Measurements from ENCODE around the gene ANLN. TPM values are rescaled to one million over a fixed set of nuclear protein-coding genes. Genes with fewer than 3 reads are reported as not detected.

Gene ANLN
- total RNA-seq, 1 experiment from 2014 or later = 130 TPM

- intact Hi-C loops (cut with micrococcal nuclease) = no loop called here
- ATAC-seq = no peak
- Histone ChIP-seq H3K36me3 (ENCODE audit: control insufficient read depth in 1 of 2, insufficient read depth in 2 of 2, low read length in 2 of 2) (no peaks in the 10 kb centered on the region), H3K4me2 (ENCODE audit: low read length) (no peak overlapping the region), H3K27ac (ENCODE audit: low read depth, low read length) (no peak overlapping the region), H3K9me2 (ENCODE audit: insufficient read depth) (no peaks in the 10 kb centered on the region), H4K20me1 (ENCODE audit: insufficient read depth) (no peaks in the 10 kb centered on the region), H2AFZ (ENCODE audit: low read depth, low read length, poor library complexity, severe bottlenecking) (no peak overlapping the region), H3K9me3 (ENCODE audit: control insufficient read depth in 1 of 2, insufficient read depth in 1 of 2, low read depth in 1 of 2, low read length in 2 of 2) (no peaks in the 10 kb centered on the region), H3K4me3 (replicated peaks in 1 of 2; ENCODE audit: low read depth in 1 of 2, low read length in 2 of 2) (no peak overlapping the region), H3K79me2 (ENCODE audit: insufficient read depth, low read length) (no peaks in the 10 kb centered on the region), H3K27me3 (ENCODE audit: insufficient read depth, low read length) (no peaks in the 10 kb centered on the region), H3K9ac (ENCODE audit: low read length) (no peak overlapping the region), H3K4me1 (ENCODE audit: control insufficient read depth in 1 of 2, insufficient read depth in 2 of 2, low read length in 2 of 2) (no peaks in the 10 kb centered on the region)
- BruUV-seq (replicated peaks) = no TSS peak
- ChIA-PET CTCF (no interaction called here), RAD21 (ENCODE audit: low non-redundant PET in 1 of 2, low total read pairs in 2 of 2, uncharacterized antibody in 2 of 2, unreplicated experiment in 2 of 2) (no interaction called here), POLR2A (no interaction called here)
- DNase-seq (ENCODE audit: low read depth, low spot score) = no peak
- no peak for TF ChIP-seq SP1 (IDR thresholded peaks at IDR 0.05; ENCODE audit: low read depth)
- no peak for TF ChIP-seq POLR2A (IDR thresholded peaks at IDR 0.05; ENCODE audit: borderline replicate concordance, extremely low read depth, insufficient read depth, insufficient read length)
- TF ChIP-seq JUND (IDR thresholded peaks at IDR 0.05) = no peak
These were observed 46.1 kb upstream of the ANLN start for GRCh38 chr7:36343548-36343947.

GRCh38 chr7:36344622-36345021 is 45.0 kb upstream of the ANLN start:
- no TSS peak for BruUV-seq (replicated peaks)
- no peak overlapping the region for H3K4me2 ChIP-seq (ENCODE audit: low read length)
- ChIA-PET CTCF (no interaction called here), RAD21 (ENCODE audit: low non-redundant PET in 1 of 2, low total read pairs in 2 of 2, uncharacterized antibody in 2 of 2, unreplicated experiment in 2 of 2) (no interaction called here), POLR2A (no interaction called here)
- 0 out of 4 replicates have a peak, but pooled peaks cover 0 to under 1% of the 10 kb centered on the region in 2 experiments for H3K4me1 ChIP-seq (ENCODE audit: control insufficient read depth in 1 of 2, insufficient read depth in 2 of 2, low read length in 2 of 2)
- no peaks in the 10 kb centered on the region for H3K36me3 ChIP-seq (ENCODE audit: control insufficient read depth in 1 of 2, insufficient read depth in 2 of 2, low read length in 2 of 2)
- H3K9ac ChIP-seq (ENCODE audit: low read length) = no peak overlapping the region
- DNase-seq (ENCODE audit: low read depth, low spot score) = no peak
- no peak overlapping the region for H2AFZ ChIP-seq (ENCODE audit: low read depth, low read length, poor library complexity, severe bottlenecking)
- TF ChIP-seq CEBPB (IDR thresholded peaks at IDR 0.05; ENCODE audit: low read depth) (no peak), ZNF274 (IDR thresholded peaks at IDR 0.05; ENCODE audit: low read depth, low read length) (no peak), YY1 (IDR thresholded peaks at IDR 0.05; ENCODE audit: extremely low read depth, insufficient replicate concordance, low read depth, low read length) (no peak)
- TF ChIP-seq, protein P1, sequence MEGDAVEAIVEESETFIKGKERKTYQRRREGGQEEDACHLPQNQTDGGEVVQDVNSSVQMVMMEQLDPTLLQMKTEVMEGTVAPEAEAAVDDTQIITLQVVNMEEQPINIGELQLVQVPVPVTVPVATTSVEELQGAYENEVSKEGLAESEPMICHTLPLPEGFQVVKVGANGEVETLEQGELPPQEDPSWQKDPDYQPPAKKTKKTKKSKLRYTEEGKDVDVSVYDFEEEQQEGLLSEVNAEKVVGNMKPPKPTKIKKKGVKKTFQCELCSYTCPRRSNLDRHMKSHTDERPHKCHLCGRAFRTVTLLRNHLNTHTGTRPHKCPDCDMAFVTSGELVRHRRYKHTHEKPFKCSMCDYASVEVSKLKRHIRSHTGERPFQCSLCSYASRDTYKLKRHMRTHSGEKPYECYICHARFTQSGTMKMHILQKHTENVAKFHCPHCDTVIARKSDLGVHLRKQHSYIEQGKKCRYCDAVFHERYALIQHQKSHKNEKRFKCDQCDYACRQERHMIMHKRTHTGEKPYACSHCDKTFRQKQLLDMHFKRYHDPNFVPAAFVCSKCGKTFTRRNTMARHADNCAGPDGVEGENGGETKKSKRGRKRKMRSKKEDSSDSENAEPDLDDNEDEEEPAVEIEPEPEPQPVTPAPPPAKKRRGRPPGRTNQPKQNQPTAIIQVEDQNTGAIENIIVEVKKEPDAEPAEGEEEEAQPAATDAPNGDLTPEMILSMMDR (IDR thresholded peaks at IDR 0.05 in 2 of 3, conservative IDR thresholded peaks at IDR 0.05 in 1 of 3; ENCODE audit: borderline replicate concordance in 1 of 3, insufficient read depth in 1 of 3, low read depth in 2 of 3, low read length in 2 of 3) = no peak
- no peaks in the 10 kb centered on the region for H3K9me2 ChIP-seq (ENCODE audit: insufficient read depth)
- no peak overlapping the region for H3K4me3 ChIP-seq (replicated peaks in 1 of 2; ENCODE audit: low read depth in 1 of 2, low read length in 2 of 2)
- H3K27me3 ChIP-seq (ENCODE audit: insufficient read depth, low read length) = no peaks in the 10 kb centered on the region
- H4K20me1 ChIP-seq (ENCODE audit: insufficient read depth) = no peaks in the 10 kb centered on the region
- no peaks in the 10 kb centered on the region for H3K79me2 ChIP-seq (ENCODE audit: insufficient read depth, low read length)
- no peak for ATAC-seq
- intact Hi-C loops (cut with micrococcal nuclease) = no loop called here
- no peak overlapping the region for H3K27ac ChIP-seq (ENCODE audit: low read depth, low read length)
- H3K9me3 ChIP-seq (ENCODE audit: control insufficient read depth in 1 of 2, insufficient read depth in 1 of 2, low read depth in 1 of 2, low read length in 2 of 2) = no peaks in the 10 kb centered on the region
